HEK293 (cell line): ENCODE data around the gene CHST15.

Source experiments
- CTCF ChIA-PET: fragments of 350-600 bp; formaldehyde crosslinking; extraction: SDS; loops from one replicate; lab custom pipeline; 2021; ENCODE audit warnings: antibody characterized with exemption; lab: Yijun Ruan, JAX
- POLR2A ChIA-PET: fragments of 300-600 bp; formaldehyde crosslinking; extraction: SDS; loops from one replicate; lab custom pipeline; 2020; ENCODE audit warnings: antibody characterized with exemption, inconsistent platforms; lab: Yijun Ruan, JAX
- H3K27ac ChIP-seq: fragments of 200-500 bp; sonication (Bioruptor generic); 2 replicates; pipeline ENCODE4 v1.5.1; 2014; ENCODE audit warnings: low read depth, low read length, control low read depth, inconsistent platforms; ENCODE audit errors: extremely low read depth
- H3K36me3 ChIP-seq, 2 experiments: fragments of 200-500 bp in 1 of 2; sonication (Bioruptor generic) in 1 of 2; 1 replicate in 1 of 2; 2 replicates in 1 of 2; pipeline ENCODE4 v1.5.1; 2014 to 2017; ENCODE audit warnings: inconsistent platforms in 2 of 2, low read length in 2 of 2; ENCODE audit not compliant: control insufficient read depth in 2 of 2, insufficient read depth in 1 of 2
- H3K4me1 ChIP-seq: fragments of 200-500 bp; sonication (Bioruptor generic); 2 replicates; pipeline ENCODE4 v1.5.1; 2014; ENCODE audit warnings: mild to moderate bottlenecking, low read length, inconsistent platforms; ENCODE audit not compliant: control insufficient read depth, insufficient read depth
- H3K4me3 ChIP-seq: 2 replicates; pipeline ENCODE4 v1.5.1; 2011; ENCODE audit warnings: low read depth, mild to moderate bottlenecking, control low read depth, low read length, moderate library complexity
- H3K9me3 ChIP-seq: fragments of 200-500 bp; sonication (Bioruptor generic); 2 replicates; pipeline ENCODE4 v1.5.1; 2014; ENCODE audit warnings: low read depth, low read length, inconsistent platforms; ENCODE audit not compliant: control insufficient read depth, insufficient read depth
- HIC1 ChIP-seq: fragments of 450-650 bp; formaldehyde crosslinking; IDR thresholded peaks from 2 replicates; pipeline ENCODE4 v1.5.1; 2016; ENCODE audit warnings: missing biosample characterization, missing genetic modification characterization
- IKZF3 ChIP-seq: fragments of 450-650 bp; IDR thresholded peaks from 2 replicates; pipeline ENCODE4 v1.5.0; 2018; ENCODE audit warnings: missing biosample characterization, mild to moderate bottlenecking, missing genetic modification characterization, moderate library complexity
- KLF7 ChIP-seq: fragments of 450-650 bp; formaldehyde crosslinking; IDR thresholded peaks from 2 replicates; pipeline ENCODE4 v1.5.1; 2016; ENCODE audit warnings: missing biosample characterization, missing genetic modification characterization, borderline replicate concordance
- KLF9 ChIP-seq: fragments of 450-650 bp; formaldehyde crosslinking; IDR thresholded peaks from 2 replicates; pipeline ENCODE4 v1.5.1; 2016; ENCODE audit warnings: missing biosample characterization, missing genetic modification characterization, low read depth
- OVOL3 ChIP-seq: fragments of 450-650 bp; formaldehyde crosslinking; IDR thresholded peaks from 2 replicates; pipeline ENCODE4 v1.5.1; 2016; ENCODE audit warnings: missing biosample characterization, missing genetic modification characterization
- ZBTB11 ChIP-seq: fragments of 450-650 bp; formaldehyde crosslinking; conservative IDR thresholded peaks from 2 replicates; pipeline ENCODE4 v1.5.1; 2016; ENCODE audit warnings: low read depth, missing biosample characterization, missing genetic modification characterization
- ZBTB8A ChIP-seq: fragments of 450-650 bp; formaldehyde crosslinking; IDR thresholded peaks from 2 replicates; pipeline ENCODE4 v1.5.1; 2016; ENCODE audit warnings: missing biosample characterization, missing genetic modification characterization
- ZNF140 ChIP-seq: fragments of 450-650 bp; formaldehyde crosslinking; IDR thresholded peaks from 2 replicates; pipeline ENCODE4 v1.5.1; 2016; ENCODE audit warnings: missing biosample characterization, missing genetic modification characterization
- ZNF157 ChIP-seq: fragments of 450-650 bp; formaldehyde crosslinking; IDR thresholded peaks from 2 replicates; pipeline ENCODE4 v1.5.1; 2016; ENCODE audit warnings: missing biosample characterization, missing genetic modification characterization
- ZNF211 ChIP-seq: fragments of 450-650 bp; formaldehyde crosslinking; IDR thresholded peaks from 2 replicates; pipeline ENCODE4 v1.5.1; 2016; ENCODE audit warnings: low read depth, missing biosample characterization, missing genetic modification characterization
- ZNF23 ChIP-seq: fragments of 450-650 bp; formaldehyde crosslinking; IDR thresholded peaks from 2 replicates; pipeline ENCODE4 v1.5.1; 2016; ENCODE audit warnings: missing biosample characterization, missing genetic modification characterization, borderline replicate concordance
- ZNF433 ChIP-seq: fragments of 450-650 bp; formaldehyde crosslinking; IDR thresholded peaks from 2 replicates; pipeline ENCODE4 v1.5.1; 2016; ENCODE audit warnings: missing biosample characterization, missing genetic modification characterization, low read depth
- ZNF580 ChIP-seq: fragments of 450-650 bp; formaldehyde crosslinking; IDR thresholded peaks from 2 replicates; pipeline ENCODE4 v1.5.1; 2016; ENCODE audit warnings: missing biosample characterization, missing genetic modification characterization
- ZNF677 ChIP-seq: fragments of 450-650 bp; IDR thresholded peaks from 2 replicates; pipeline ENCODE4 v1.5.0; 2018; ENCODE audit warnings: missing biosample characterization, mild to moderate bottlenecking, missing genetic modification characterization, moderate library complexity
- ZNF707 ChIP-seq: fragments of 450-650 bp; formaldehyde crosslinking; IDR thresholded peaks from 2 replicates; pipeline ENCODE4 v1.5.1; 2016; ENCODE audit warnings: missing biosample characterization, missing genetic modification characterization
- TF ChIP-seq, protein P1 (sequence below): fragments of 450-650 bp; formaldehyde crosslinking; IDR thresholded peaks from 2 replicates; pipeline ENCODE4 v1.5.1; 2016; ENCODE audit warnings: missing biosample characterization, missing genetic modification characterization

The CHST15 gene

GRCh38 chr10:124028700-124029480, 64.5 kb downstream of the CHST15 start (continued):
- TF ChIP-seq ZNF157: no peak

DNA sequence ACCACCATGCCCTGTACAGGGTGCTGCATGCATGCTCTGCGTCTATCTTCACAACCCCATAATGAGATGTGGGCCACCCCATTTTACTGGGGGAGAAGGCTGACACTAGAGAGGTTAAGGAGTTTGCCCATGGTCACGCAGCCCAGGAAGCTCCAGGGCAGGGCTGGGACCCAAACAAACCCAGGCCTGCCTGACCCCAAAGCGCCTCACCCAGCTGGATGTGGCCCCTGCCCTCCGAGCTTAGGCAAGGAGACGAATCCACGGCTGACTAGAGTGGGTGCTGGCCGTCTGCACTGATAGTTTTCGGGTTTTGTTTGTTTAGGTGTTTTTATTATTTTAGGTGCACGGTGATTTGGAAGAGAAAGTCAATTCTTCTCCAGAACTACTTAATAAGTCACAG, 65.7 kb downstream of the CHST15 start:
- Histone ChIP-seq H3K4me1 (no peaks in the 10 kb centered on the region), H3K27ac (no peak overlapping the region), H3K36me3 (peaks cover 0 to 17% of the 10 kb centered on the region in 2 experiments; a peak in 1 of 3 replicates), H3K9me3 (no peaks in the 10 kb centered on the region), H3K4me3 (no peak overlapping the region)
- ChIA-PET CTCF (no interaction called here), POLR2A (no interaction called here)
- TF ChIP-seq ZNF707 (tag by site-specific recombination) (no peak), ZNF23 (tag by site-specific recombination) (no peak), ZNF211 (tag by site-specific recombination) (no peak)

GRCh38 chr10:124027031-124027611, 66.3 kb downstream of the CHST15 start:
- Histone ChIP-seq H3K27ac (no peak overlapping the region), H3K36me3 (peaks cover 0 to 17% of the 10 kb centered on the region in 2 experiments; a peak in 1 of 3 replicates), H3K4me1 (no peaks in the 10 kb centered on the region)
- CTCF ChIA-PET: interaction anchor here (1.7 kb wide), 1 partner anchor 362 kb away, joined by 5 read pairs; no protein-coding TSS in a partner anchor
- TF ChIP-seq ZNF580: no peak
- TF ChIP-seq ZBTB8A (tag by site-specific recombination): no peak
- no peak for TF ChIP-seq HIC1 (tag by site-specific recombination)
- no peak for TF ChIP-seq ZNF140 (tag by site-specific recombination)
- TF ChIP-seq ZNF433 (tag by site-specific recombination): no peak
- no peak for TF ChIP-seq ZNF677
- TF ChIP-seq IKZF3 (tag by site-specific recombination): no peak
- TF ChIP-seq OVOL3 (tag by site-specific recombination): no peak
- TF ChIP-seq KLF7 (tag by site-specific recombination): no peak
- TF ChIP-seq KLF9 (tag by site-specific recombination): no peak
- TF ChIP-seq, protein P1, sequence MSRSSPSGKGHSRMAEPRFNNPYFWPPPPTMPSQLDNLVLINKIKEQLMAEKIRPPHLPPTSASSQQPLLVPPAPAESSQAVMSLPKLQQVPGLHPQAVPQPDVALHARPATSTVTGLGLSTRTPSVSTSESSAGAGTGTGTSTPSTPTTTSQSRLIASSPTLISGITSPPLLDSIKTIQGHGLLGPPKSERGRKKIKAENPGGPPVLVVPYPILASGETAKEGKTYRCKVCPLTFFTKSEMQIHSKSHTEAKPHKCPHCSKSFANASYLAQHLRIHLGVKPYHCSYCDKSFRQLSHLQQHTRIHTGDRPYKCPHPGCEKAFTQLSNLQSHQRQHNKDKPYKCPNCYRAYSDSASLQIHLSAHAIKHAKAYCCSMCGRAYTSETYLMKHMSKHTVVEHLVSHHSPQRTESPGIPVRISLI (tag by site-specific recombination): no peak
- TF ChIP-seq ZBTB11: no peak
- TF ChIP-seq, all 188 proteins: peak for 0
- Histone ChIP-seq H3K9me3 (no peaks in the 10 kb centered on the region), H3K4me3 (no peak overlapping the region)
- POLR2A ChIA-PET: no interaction called here
